ENCODE measurements around the gene FCER1G.

The FCER1G gene

DNA sequence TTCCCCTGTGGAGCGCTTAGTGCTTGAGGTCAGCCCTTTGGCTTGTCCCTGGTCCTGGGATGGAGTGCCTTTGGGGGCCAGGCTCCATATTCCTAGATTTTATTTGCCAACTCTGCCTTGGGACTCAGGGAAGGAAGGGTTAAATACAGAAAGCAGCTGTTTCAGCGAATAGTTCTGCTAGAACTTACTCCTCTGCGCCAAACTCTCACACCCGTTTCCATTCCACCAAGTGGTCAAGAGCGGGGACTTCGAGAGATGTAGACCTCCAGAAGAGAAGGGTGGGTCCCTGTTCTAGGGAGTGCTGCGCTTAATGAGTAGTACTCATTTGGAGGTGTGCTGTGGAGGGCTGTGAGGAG, 10.1 kb downstream of the FCER1G start:
- 0 out of 2 replicates have a peak, but pooled peaks cover 4% of the 10 kb centered on the region for H3K79me2 ChIP-seq (ENCODE audit: insufficient read depth, low read length)
- H3K4me3 ChIP-seq (ENCODE audit: low read length, poor library complexity, severe bottlenecking), result peak overlapping the region; percentile 4
- peaks cover 21% of the 10 kb centered on the region for H3K4me1 ChIP-seq (ENCODE audit: insufficient read depth, low read length, poor library complexity, severe bottlenecking)
- H2AFZ ChIP-seq (ENCODE audit: low read length), result peak overlapping the region; percentile 92
- H3F3A ChIP-seq (ENCODE audit: low read depth), result no peaks in the 10 kb centered on the region
- H3K9me2 ChIP-seq (replicated peaks; ENCODE audit: low read depth, low read length), result no peaks in the 10 kb centered on the region
- no peaks in the 10 kb centered on the region for H3K27me3 ChIP-seq (ENCODE audit: insufficient read depth, low read length, poor library complexity, severe bottlenecking)
- no peaks in the 10 kb centered on the region; the same call in 1 of the 2 replicates for H3K36me3 ChIP-seq (ENCODE audit: insufficient read depth, low read length)
- no peaks in the 10 kb centered on the region for H3K9me3 ChIP-seq (ENCODE audit: insufficient read depth, low read depth, low read length)
- no peak overlapping the region for H3K9ac ChIP-seq (ENCODE audit: low read depth, low read length, poor library complexity, severe bottlenecking)
- peak overlapping the region; percentile 46 for H3K4me2 ChIP-seq (ENCODE audit: low read depth, low read length, poor library complexity, severe bottlenecking)
- no peaks in the 10 kb centered on the region for H4K20me1 ChIP-seq (ENCODE audit: insufficient read depth, low read length, poor library complexity, severe bottlenecking)
- TF ChIP-seq, protein P1, sequence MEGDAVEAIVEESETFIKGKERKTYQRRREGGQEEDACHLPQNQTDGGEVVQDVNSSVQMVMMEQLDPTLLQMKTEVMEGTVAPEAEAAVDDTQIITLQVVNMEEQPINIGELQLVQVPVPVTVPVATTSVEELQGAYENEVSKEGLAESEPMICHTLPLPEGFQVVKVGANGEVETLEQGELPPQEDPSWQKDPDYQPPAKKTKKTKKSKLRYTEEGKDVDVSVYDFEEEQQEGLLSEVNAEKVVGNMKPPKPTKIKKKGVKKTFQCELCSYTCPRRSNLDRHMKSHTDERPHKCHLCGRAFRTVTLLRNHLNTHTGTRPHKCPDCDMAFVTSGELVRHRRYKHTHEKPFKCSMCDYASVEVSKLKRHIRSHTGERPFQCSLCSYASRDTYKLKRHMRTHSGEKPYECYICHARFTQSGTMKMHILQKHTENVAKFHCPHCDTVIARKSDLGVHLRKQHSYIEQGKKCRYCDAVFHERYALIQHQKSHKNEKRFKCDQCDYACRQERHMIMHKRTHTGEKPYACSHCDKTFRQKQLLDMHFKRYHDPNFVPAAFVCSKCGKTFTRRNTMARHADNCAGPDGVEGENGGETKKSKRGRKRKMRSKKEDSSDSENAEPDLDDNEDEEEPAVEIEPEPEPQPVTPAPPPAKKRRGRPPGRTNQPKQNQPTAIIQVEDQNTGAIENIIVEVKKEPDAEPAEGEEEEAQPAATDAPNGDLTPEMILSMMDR (conservative IDR thresholded peaks at IDR 0.05; ENCODE audit: low read length), result no peak
- no peak for TF ChIP-seq EZH2phosphoT487 (IDR thresholded peaks at IDR 0.05; ENCODE audit: borderline replicate concordance)

DNA sequence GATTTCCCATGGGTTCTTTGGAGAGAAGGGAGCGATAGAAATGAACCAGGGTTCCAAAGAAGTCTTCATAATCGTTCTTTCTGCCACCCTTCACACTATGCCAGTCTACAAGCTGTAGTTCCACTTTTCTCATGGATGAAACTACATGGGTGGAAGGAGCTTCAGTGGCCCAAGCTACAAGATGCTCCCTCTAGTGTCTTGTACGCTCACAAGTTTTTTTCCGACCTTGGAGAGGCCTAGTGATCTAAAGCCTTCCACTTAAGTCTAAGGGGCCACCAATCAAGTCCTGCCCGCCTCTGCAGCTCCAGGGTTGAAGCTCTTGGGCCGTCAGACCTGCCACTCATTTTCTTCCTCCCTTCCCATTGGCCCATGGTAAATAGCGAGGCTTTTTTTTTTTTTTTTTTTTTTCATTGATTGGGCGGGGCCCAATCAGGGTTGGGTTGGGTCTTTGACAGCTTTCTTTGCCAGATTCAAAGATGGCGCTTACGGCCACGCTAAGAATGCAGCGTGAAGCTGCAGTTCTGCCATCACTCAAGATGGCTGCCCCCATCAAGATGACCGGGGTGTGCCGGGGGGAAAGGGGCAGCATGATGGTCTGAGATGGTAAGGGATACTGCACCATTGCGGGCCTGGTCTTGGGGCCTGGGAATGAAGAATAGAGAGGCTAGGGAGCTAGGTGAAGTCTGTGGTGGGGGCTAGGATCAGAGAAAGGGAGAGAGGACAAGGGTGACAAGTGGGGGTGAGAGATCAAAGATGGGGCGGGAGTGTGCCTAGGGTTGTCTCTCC, 10.6 kb downstream of the FCER1G start, which contains the start of gene TOMM40L:
TOMM40L (plus strand) TSS at position 527 of the 786 bp plus-strand sequence. CDS start 430 bp downstream, outside the sequence.
- H4K20me1 ChIP-seq (ENCODE audit: insufficient read depth, low read length, poor library complexity, severe bottlenecking), result no peaks in the 10 kb centered on the region
- peak within 1 kb of the TSS; percentile 77 for H3K4me2 ChIP-seq (ENCODE audit: low read depth, low read length, poor library complexity, severe bottlenecking)
- no peaks in the 10 kb centered on the region for H3F3A ChIP-seq (ENCODE audit: low read depth)
- no peaks in the 10 kb centered on the region for H3K9me2 ChIP-seq (replicated peaks; ENCODE audit: low read depth, low read length)
- 0 out of 2 replicates have a peak, but pooled peaks cover 4% of the 10 kb centered on the region for H3K79me2 ChIP-seq (ENCODE audit: insufficient read depth, low read length)
- no peaks in the 10 kb centered on the region for H3K9me3 ChIP-seq (ENCODE audit: insufficient read depth, low read depth, low read length)
- H3K4me3 ChIP-seq (ENCODE audit: low read length, poor library complexity, severe bottlenecking), result peak within 1 kb of the TSS; percentile 82
- peak within 1 kb of the TSS; percentile 92 for H2AFZ ChIP-seq (ENCODE audit: low read length)
- H3K4me1 ChIP-seq (ENCODE audit: insufficient read depth, low read length, poor library complexity, severe bottlenecking), result peaks cover 21% of the 10 kb centered on the region
- TF ChIP-seq EZH2phosphoT487 (IDR thresholded peaks at IDR 0.05; ENCODE audit: borderline replicate concordance), result no peak
- TF ChIP-seq, protein P1 (conservative IDR thresholded peaks at IDR 0.05; ENCODE audit: low read length), result peak; percentile 73
- H3K27me3 ChIP-seq (ENCODE audit: insufficient read depth, low read length, poor library complexity, severe bottlenecking), result no peaks in the 10 kb centered on the region
- H3K9ac ChIP-seq (ENCODE audit: low read depth, low read length, poor library complexity, severe bottlenecking), result peak within 1 kb of the TSS; percentile 77
- H3K36me3 ChIP-seq (ENCODE audit: insufficient read depth, low read length), result no peaks in the 10 kb centered on the region; the same call in 1 of the 2 replicates

DNA sequence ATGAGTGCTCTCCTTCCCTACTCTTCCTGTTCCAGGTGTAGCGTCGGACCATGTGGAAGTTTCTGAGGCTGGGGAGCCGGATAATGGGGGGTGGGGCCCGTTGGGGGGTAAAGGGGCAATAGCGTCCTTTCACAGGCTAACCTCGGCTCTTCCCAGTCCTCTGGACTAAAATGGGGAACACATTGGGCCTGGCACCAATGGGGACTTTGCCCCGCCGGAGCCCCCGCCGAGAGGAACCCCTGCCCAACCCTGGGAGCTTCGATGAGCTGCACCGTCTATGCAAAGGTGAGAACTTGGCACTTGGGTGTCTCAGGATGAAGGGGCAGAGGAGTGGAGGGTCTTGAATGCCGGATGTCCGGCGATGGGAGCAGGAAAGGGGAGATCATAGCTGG, 11.2 kb downstream of the FCER1G start:
- Histone ChIP-seq H3K9me3 (ENCODE audit: insufficient read depth, low read depth, low read length) (no peaks in the 10 kb centered on the region), H3K79me2 (ENCODE audit: insufficient read depth, low read length) (0 out of 2 replicates have a peak, but pooled peaks cover 4% of the 10 kb centered on the region), H3K4me1 (ENCODE audit: insufficient read depth, low read length, poor library complexity, severe bottlenecking) (peaks cover 21% of the 10 kb centered on the region), H3K27me3 (ENCODE audit: insufficient read depth, low read length, poor library complexity, severe bottlenecking) (no peaks in the 10 kb centered on the region), H3K4me2 (ENCODE audit: low read depth, low read length, poor library complexity, severe bottlenecking) (peak overlapping the region; percentile 77), H3K9me2 (replicated peaks; ENCODE audit: low read depth, low read length) (no peaks in the 10 kb centered on the region), H4K20me1 (ENCODE audit: insufficient read depth, low read length, poor library complexity, severe bottlenecking) (no peaks in the 10 kb centered on the region), H3K4me3 (ENCODE audit: low read length, poor library complexity, severe bottlenecking) (peak overlapping the region; percentile 82), H3K36me3 (ENCODE audit: insufficient read depth, low read length) (no peaks in the 10 kb centered on the region; the same call in 1 of the 2 replicates), H3K9ac (ENCODE audit: low read depth, low read length, poor library complexity, severe bottlenecking) (peak overlapping the region; percentile 77), H2AFZ (ENCODE audit: low read length) (peak overlapping the region; percentile 72), H3F3A (ENCODE audit: low read depth) (no peaks in the 10 kb centered on the region)
- TF ChIP-seq, protein P1 (conservative IDR thresholded peaks at IDR 0.05; ENCODE audit: low read length), result no peak
- TF ChIP-seq EZH2phosphoT487 (IDR thresholded peaks at IDR 0.05; ENCODE audit: borderline replicate concordance), result no peak

All from Loucy (cell line).